Activated CD4-positive, alpha-beta T cell treated with anti-CD3 and anti-CD28 coated beads for 48 hours (primary cell): ENCODE measurements around the gene MVB12B.
A peak's percentile ranks its signal among the peaks of the same experiment; 100 is the strongest.
"Not testable (repeated sequence)": the region's sequence is repeated elsewhere in the genome, so short reads cannot be mapped to it uniquely, and the experiment has no call there.

Experiments used
- DNase-seq: peaks from one replicate; pipeline ENCODE4 v3.0.0-alpha.2; 2020

The MVB12B gene, protein sequence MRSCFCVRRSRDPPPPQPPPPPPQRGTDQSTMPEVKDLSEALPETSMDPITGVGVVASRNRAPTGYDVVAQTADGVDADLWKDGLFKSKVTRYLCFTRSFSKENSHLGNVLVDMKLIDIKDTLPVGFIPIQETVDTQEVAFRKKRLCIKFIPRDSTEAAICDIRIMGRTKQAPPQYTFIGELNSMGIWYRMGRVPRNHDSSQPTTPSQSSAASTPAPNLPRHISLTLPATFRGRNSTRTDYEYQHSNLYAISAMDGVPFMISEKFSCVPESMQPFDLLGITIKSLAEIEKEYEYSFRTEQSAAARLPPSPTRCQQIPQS

GRCh38 chr9:126326228-126327005, at the start of gene MVB12B:
MVB12B (plus strand) TSS chr9:126326829; CDS start chr9:126326930, 101 bp downstream.
- peak; percentile 50 for DNase-seq

- no peak for DNase-seq
Measured at GRCh38 chr9:126283799-126284465, 42.7 kb upstream of the MVB12B start.

GRCh38 chr9:126285652-126286051, 41.0 kb upstream of the MVB12B start:
- DNase-seq: not testable (repeated sequence)

DNA sequence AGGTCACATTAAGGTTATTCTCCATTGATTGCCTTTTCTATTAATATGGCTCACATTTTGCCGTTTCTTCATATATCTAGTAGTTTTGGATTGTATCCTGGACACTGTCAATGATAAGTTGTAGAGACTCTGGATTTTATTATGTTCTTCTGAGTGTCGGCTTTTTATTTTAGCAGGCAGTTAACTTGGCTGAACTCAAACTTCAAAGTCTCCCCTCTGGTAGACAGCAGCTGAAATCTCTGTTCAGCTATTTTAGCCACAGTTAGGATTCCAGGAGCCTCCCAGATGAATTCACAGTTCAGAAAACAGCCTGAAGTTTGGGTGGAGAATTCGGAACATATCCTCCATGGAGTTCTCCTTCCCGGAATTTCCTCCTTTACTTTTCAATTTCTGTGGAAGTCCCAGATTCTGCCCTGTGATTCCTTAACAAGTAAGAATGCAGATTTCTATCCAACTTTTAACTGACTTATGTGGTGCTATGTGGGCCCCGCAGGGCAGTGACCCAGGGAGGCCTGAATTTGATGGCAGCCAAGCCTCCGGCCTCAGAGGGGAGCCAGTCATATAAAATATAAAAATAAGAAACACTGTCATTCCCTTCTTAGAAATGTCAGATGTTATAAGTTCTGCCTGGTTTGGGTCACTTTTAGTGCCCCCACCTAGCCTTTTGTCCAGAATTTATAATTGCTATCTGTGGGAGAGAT, 39.3 kb upstream of the MVB12B start:
- no peak for DNase-seq

DNA sequence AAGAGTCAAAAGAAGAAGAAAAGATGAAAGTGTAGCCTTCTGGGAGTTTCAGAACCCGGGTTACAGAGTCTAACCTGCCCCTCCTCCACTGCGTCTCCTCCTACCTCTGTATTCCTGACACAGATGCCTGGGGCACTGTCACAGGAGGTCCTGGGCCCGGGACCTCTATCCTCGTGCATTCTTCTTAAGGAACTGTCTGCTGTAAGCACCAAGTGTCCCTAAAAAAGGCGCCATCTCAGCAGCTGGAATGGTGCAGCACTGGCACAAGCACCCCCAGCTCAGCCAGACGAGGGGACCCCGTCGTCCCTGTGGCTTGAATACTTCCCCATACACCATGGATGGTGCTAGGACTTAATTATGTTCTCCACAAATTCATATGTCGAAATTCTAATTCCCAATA, 35.8 kb upstream of the MVB12B start:
- DNase-seq: no peak

DNA sequence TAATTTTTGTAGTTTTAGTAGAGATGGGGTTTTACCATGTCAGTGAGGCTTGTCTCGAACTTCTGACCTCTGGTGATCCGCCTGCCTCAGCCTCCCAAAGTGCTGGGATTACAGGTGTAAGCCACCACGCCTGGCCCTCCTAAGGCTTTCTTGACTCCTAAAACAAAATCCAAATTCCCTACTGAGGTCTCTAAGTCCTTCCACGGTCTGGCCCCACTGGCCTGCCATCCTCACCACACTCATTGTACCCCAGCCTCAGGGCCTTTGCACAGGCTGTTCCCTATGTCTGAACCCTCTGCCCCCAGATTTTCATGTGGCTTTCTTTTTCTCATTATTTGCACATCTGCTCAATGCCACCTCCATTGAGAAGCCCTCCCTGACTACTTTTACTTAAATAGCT, 34.7 kb upstream of the MVB12B start:
- DNase-seq: no peak

DNA sequence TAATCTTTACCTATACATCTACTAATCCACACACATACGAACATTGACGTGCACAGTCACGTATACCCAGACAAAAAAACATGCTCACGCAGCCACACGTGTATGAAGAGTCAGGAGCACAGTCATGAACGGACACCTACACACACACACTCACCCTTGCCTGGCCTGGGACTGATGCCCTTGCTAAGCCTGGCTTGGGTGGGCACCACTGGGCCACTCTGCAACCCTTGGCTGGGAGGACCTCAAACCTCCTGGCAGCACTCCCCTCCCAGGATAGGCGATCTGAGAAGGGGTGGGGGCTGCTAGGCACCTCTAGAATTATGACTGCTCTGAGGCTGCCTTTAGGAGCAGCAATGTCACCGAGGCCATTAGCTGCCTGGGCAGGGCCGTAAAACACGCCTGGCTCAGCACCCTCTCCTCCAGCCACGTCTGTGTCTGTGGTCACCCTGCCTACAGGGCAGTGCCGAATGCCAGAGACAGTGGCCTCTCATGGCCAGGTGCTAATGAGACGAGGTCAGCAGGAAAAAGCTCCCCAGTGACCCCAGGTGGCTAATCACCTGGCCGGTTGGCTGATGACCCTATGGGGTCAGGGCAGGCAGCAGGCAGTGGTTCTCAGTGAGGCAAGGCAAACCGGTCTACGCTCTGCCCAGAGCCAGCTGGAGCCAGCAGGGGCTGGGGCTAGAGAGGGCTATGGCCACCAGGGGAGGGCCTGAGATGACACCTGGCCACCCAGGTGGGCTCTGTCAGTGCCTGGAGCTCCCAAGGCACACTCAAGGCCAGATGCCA, 33.7 kb upstream of the MVB12B start:
- no peak for DNase-seq

DNA sequence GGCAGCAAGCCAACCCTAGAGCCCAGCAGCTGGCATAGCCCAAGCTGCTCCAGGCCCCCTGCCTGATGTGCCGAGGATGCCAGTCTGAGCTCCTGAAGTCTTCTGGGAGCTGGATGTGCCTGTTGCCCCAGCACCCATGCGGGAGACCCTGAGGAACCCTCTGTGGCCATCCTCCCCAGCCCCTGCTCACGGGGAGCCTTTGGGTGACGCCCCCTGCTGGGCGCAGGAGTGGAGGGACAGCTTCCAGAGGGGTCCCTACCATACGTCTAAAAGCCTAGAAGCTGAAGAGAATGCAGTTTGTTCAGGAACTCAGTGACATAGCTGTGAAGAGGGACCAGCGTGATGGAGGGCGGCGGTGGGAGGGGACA, 33.1 kb upstream of the MVB12B start:
- peak; percentile 23 for DNase-seq

GRCh38 chr9:126294331-126295081, 32.1 kb upstream of the MVB12B start:
- DNase-seq: no peak

- no peak for DNase-seq
Measured at GRCh38 chr9:126295082-126295477, 31.5 kb upstream of the MVB12B start.

DNA sequence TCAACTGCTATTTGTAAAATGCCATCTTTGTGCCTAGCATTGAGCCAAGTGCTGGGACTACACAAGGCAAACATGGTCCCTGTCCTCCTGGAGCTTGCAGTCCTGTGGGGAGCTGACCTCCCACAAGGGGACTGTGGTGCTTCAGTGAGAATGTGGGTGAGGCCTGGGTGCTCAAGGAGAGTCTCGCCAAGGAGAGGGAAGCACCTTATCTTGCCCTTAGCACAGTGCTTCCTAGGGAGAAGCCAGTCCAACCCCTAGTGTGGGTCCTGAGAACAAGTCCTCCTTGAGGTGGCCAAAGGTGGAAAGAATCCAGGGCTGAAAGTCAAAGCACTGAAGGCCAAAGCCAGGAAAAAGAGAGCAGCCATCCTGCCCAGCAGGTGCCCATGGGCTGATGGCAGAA, 31.1 kb upstream of the MVB12B start:
- no peak for DNase-seq

DNA sequence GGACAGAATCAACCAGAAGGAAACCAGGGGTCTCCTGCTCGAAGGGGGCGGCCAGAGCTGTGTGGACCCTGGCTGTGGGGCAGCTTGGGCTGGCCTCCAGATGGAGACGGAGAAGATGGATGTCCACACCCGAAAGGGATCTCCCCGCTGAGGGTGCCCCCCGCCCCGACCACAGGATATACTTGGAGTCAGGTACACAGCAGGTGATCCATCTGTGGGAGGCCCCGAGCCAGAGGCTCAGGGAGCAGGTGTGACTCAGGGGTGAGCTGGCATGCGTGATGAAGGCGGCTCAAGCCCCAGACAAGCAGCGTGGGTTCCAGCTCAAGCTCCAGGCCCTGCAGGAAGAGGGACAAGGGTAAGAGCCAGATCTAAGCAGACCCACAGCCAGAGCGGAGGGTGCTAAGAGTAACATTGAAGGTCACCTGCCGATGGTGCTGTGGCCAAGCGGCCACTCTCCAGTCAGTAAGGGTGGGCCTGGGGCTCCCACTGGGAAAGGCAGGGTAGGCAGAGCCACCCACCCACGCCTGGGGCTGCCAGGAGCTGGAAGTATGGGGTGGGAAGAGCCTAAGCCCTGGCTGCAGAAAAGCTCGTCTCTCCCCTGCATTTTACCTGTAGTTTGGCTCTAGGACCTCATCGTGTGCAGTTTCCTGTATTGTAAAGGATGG, 30.6 kb upstream of the MVB12B start:
- DNase-seq: no peak

DNA sequence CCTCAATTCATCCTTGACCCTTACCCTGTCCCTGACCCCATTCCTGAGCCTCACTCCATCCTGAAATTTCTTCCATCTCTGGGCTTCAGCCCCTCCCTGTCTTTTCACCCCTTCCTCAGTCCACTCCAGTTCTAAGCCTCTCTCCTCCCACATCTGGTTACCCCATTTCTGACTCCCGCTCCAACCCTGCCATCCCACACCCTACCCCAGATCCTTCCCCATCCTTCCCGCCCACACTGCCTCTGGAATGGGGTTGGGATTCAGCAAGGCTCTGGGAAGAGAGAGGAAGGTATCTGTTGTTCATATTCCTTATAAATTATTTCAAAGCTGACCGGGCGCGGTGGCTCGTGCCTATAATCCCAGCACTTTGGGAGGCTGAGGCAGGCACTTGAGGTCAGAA, 29.9 kb upstream of the MVB12B start:
- DNase-seq: no peak

DNA sequence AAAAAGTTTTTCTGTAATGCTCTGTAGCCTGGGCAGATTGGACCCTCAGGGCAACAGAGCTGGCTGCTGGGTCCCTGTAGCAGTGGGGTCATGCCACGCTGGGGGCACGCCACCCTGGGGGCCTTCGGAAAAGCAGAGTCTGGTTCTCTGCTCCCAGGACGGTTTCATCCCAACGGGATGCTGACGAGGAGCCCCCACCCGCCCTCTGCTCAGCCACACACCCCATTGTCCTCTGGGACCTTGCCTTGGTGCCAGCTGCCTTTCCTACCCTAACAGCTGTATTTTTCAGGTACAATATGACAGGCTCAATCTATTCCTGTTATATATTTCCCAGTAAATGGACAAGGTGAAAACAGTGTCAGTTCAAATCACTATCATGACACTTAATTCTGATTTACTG, 29.0 kb upstream of the MVB12B start:
- DNase-seq: no peak

DNA sequence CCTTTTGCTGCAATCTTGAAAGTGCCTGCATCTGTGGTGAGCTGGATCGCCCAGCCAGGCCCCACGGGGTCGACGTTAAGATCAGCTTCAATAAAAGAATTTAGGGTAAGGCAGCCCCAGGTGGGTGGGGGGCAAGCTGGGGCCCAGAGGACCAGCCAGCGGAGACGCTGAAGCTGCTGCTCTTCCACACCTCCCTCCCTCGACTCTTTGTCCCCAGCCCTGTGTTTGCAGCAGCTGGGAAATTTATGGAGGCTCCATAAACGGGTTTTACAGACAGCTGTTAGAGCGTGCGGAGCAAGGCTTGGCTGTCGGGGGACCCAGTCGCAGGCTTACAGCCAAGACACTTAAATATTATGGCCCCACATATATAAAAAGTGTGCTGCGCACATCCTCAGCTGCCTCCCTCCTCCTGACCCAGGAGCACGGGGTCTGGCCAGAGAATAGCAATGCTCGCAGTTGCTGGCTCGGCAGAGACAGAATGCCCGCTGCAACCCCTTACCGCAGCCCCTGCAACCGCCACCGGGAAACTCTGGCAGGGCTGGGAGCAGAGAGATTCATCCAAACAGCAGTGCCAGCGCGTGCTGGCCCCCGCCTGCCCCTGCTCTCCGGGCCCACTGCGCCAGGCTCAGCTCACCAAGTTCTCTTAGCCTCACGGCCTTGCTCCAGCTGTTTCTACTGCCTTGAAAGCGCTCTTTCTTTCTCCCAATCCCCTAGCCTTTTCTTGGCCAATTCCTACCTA, 28.4 kb upstream of the MVB12B start:
- no peak for DNase-seq

GRCh38 chr9:126299706-126300276, 26.8 kb upstream of the MVB12B start:
- no peak for DNase-seq

DNA sequence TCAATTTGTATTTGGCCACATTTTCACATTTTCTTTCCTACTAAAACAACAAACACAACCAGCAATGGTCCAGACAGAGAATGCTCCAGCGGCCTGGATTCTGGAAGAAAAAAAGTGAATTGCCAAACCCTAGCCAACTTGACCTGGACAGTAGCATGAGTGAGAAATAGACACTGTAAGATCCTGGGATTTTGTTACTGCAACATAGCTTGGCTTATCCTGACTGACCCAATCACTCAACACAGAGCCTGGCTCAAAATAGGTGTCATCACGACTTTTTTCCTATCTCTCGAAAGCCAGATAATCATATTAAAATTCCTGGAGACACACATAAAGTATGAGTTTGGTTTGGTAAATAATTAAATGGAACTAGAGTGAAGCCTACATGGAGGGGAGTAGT, 25.4 kb upstream of the MVB12B start:
- no peak for DNase-seq

DNA sequence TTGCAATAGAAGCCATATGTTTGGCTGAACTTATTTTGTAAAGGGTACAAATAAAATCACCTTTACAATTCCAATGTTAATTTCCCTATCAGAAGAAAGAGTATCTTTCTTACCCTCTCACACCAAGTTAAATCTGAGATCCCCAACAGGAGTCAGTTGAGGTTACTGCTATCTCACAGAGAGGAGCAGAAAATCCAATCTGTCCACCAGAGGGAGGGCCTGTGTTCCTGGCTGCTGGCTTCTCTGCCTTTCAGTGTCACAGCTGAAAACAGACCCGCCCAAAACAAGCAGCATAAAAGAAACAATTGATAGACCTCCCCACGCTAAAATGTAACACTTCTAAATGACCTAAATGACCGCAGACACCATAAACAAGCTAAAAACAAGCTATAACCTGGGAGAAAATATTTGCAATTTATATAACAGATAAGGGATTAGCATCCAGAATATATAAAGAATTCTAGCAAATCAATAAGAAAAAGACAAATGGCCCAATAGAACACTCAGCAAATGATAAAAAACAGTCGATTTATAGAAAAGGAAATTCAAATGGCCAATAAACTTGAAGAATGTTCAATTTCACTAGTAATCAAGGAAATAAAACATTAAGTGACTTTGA, 24.5 kb upstream of the MVB12B start:
- peak; percentile 56 for DNase-seq

- no peak for DNase-seq
Measured at GRCh38 chr9:126302730-126303129, 23.9 kb upstream of the MVB12B start.

- DNase-seq: peak; percentile 14
Measured at GRCh38 chr9:126303488-126303887, 23.1 kb upstream of the MVB12B start.
